Fibroblast of pulmonary artery (primary cell): ENCODE measurements around the gene LILRB2.
A peak's percentile ranks its signal among the peaks of the same experiment; 100 is the strongest.
"Not testable (repeated sequence)": the region's sequence is repeated elsewhere in the genome, so short reads cannot be mapped to it uniquely, and the experiment has no call there.

Source experiments
- DNase-seq: peaks from one replicate; pipeline ENCODE4 v3.0.0-alpha.2; 2010; ENCODE audit warnings: low read depth
- H3K4me3 ChIP-seq: replicated peaks from 2 replicates; pipeline ENCODE4 v1.5.1; 2011; ENCODE audit warnings: low read depth, mild to moderate bottlenecking, control low read depth, low read length, moderate library complexity
- CTCF ChIP-seq: IDR thresholded peaks from 2 replicates; pipeline ENCODE4 v1.5.1; 2011; ENCODE audit warnings: mild to moderate bottlenecking, control low read depth, low read length, inconsistent platforms; ENCODE audit errors: missing control alignments

LILRB2 gene

GRCh38 chr19:54287456-54287855, 6.5 kb upstream of the LILRB2 start:
- DNase-seq, result peak; percentile 4
- no peak overlapping the region for H3K4me3 ChIP-seq
- no peak for TF ChIP-seq CTCF

GRCh38 chr19:54286283-54286682, 5.4 kb upstream of the LILRB2 start:
- DNase-seq, H3K4me3 ChIP-seq: not testable (repeated sequence)

GRCh38 chr19:54285427-54286056, 4.6 kb upstream of the LILRB2 start:
- not testable (repeated sequence) for H3K4me3 ChIP-seq, DNase-seq

GRCh38 chr19:54282686-54283470, 2.0 kb upstream of the LILRB2 start:
- no peak for TF ChIP-seq CTCF
- no peak for DNase-seq
- no peak overlapping the region for H3K4me3 ChIP-seq

- DNase-seq, H3K4me3 ChIP-seq: not testable (repeated sequence)
These were observed 792 bp upstream of the LILRB2 start for GRCh38 chr19:54281729-54282075.

GRCh38 chr19:54280441-54280840, 469 bp downstream of the LILRB2 start:
- DNase-seq, H3K4me3 ChIP-seq: not testable (repeated sequence)

- not testable (repeated sequence) for DNase-seq, H3K4me3 ChIP-seq
These were observed 885 bp downstream of the LILRB2 start for GRCh38 chr19:54280025-54280424.

GRCh38 chr19:54279406-54279962, 1.4 kb downstream of the LILRB2 start:
- DNase-seq, result no peak
- H3K4me3 ChIP-seq, result no peak overlapping the region
- no peak for TF ChIP-seq CTCF

- H3K4me3 ChIP-seq, DNase-seq: not testable (repeated sequence)
These were observed 2.2 kb downstream of the LILRB2 start for GRCh38 chr19:54278571-54279195.

- not testable (repeated sequence) for DNase-seq, H3K4me3 ChIP-seq
These were observed 2.9 kb downstream of the LILRB2 start for GRCh38 chr19:54278056-54278455.

- not testable (repeated sequence) for DNase-seq, H3K4me3 ChIP-seq
These were observed 3.7 kb downstream of the LILRB2 start for GRCh38 chr19:54277111-54277615.
